HG02970 (cell line): ENCODE measurements around the gene VCAN.
"Not testable (repeated sequence)": the region's sequence is repeated elsewhere in the genome, so short reads cannot be mapped to it uniquely, and the experiment has no call there.

ENCODE experiments used
- ATAC-seq: cut with Tn5 transposase; IDR thresholded peaks from one replicate; pipeline ENCODE4 v1.9.1; 2021; ENCODE audit warnings: mild to moderate bottlenecking, moderate library complexity, moderate number of reproducible peaks; ENCODE audit not compliant: unreplicated experiment, low FRiP score

Gene VCAN

DNA sequence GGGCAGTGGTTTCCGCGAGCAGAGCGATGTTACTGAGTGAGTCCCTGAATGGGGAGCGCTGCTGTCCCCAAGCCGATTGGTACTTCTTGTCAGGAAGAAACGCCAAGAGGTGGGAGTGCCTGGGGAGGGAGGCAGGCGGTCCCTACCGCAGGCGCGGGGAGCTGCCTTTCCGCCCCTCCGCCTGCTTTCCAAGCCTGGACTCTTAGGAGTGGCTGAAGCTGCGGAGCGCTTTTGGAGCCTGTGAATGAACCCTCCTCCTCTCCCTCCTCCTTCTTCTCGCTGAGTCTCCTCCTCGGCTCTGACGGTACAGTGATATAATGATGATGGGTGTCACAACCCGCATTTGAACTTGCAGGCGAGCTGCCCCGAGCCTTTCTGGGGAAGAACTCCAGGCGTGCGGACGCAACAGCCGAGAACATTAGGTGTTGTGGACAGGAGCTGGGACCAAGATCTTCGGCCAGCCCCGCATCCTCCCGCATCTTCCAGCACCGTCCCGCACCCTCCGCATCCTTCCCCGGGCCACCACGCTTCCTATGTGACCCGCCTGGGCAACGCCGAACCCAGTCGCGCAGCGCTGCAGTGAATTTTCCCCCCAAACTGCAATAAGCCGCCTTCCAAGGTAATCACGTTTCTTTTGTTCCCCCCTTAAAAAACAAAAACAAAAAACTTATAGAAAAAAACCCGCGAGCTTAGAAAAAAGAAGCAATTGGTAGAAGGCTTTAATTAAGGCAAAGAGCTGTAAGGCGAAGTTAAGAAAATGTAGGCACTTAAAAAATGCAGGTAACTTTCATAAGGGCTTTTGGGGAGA is at the start of gene VCAN:
Gene VCAN, plus strand, starts transcription at position 340 of the 808 bp plus-strand sequence. CDS start 11,775 bp downstream, outside the sequence.
- ATAC-seq: no peak

DNA sequence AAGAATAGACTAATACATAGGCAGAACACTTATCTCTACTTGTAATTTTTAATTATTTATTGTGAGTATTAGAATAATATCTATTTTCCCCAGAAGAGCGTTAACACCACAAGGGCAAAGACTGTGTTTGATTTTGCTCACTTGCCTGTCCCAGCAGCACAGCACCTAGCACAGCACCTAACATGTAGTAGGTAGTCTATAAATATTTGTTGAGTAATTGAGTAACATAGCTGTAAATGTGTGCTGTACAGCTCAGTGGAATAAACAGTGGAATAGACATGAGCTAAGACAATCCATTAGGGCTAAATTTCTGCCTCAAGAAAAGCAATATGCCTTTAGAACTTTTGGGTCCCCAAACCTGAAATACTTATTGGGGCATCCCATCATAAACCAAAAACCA is 49.3 kb upstream of the VCAN start:
- ATAC-seq: no peak

DNA sequence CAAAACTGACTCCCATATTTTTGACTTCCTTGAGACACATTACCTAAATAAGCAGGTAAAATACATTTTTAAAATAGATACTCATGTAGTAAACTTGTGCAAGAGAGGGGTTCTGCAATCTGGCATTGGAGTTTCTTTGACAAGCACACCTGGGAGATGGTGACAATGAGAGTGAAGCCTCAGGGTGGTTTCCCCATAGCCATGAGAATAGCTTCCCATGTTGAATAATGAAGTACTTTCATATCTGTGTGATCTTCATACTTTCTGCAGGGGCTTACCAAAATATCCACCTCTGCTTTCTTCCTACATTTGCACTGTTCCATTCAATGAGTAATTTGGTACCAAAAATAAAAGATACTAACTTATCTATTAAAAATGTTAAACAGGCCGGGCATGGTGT is 44.7 kb upstream of the VCAN start:
- no peak for ATAC-seq

GRCh38 chr5:83428126-83428525 is 43.4 kb upstream of the VCAN start:
- no peak for ATAC-seq

DNA sequence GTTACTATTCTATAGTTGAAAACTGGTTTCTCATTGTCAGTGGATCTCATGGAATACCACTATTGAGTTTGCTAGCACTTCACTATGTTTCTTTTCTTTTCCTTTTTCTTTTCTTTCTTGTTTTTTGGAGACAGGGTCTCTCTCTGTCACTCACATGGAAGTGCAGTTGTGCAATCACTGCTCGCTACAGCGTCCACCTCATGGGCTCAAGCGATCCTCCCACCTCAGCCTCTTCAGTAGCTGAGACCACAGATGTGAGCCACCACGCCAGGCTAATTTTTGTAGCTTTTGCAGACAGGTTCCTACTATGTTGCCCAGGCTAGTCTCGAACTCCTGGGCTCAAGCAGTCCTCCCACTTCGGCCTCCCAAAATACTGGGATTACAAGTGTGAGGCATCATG is 42.7 kb upstream of the VCAN start:
- ATAC-seq: no peak

DNA sequence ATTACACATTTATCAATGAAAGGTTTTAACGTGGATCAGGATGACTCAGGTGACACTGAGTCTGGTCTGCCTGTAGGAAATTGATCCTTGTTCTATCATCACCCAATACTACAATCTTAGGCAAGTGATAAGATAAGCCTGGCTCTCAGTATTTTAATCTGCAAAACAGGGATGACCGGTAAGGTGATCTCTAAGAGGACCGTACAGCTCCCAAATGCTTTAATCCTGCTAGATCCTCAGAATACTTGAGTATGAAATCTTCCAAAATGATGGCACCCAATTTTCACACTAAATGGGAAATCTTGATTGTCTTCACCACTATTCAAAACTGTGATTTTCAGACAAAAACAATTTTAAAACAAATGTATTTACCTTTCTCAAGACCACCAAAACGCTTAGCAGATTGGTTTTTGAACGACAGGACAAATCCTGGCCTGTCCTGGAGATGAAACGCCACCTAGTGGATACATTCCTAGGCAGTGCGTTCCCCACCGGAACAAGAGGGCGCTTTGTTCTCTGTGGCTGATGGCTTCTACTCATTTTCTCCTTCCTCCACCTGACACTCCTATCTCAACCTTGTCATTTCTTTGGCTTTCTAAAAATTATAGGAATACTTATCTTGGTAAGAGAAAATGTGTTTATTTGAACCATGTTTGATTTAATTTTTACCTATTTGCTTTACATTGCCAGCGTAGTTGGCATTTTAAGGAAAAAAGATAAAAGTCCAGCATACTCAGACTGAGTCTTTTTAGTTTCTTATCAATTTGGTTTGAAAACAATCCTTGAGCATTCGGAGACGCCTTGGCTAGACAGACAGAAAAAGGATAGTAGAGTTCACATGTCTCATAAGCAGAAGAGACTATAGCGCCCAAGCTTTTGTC is 41.2 kb upstream of the VCAN start:
- ATAC-seq: peak; percentile 72

GRCh38 chr5:83433891-83434290 is 37.7 kb upstream of the VCAN start:
- ATAC-seq: no peak

DNA sequence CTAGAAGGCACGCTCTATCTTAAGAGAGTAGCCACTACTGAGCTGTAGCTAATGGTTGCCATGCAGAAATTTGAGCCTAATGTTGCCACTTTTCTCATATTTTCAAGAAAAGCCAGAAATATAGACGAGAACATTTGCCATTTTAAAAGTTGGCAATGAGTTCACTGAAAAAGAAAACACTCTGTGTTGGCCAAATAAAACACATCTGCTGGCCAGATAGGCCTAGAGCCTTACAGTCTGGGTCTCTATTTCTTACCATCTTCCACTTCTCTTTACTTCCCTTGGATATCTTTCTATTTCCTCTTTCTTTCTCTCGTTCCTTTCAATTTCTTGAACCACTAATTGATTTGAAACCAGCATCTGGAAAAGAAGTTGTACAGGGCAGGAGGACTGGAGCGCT is 36.6 kb upstream of the VCAN start:
- no peak for ATAC-seq

- no peak for ATAC-seq
These were observed 35.3 kb upstream of the VCAN start for GRCh38 chr5:83436276-83436675.

- ATAC-seq: not testable (repeated sequence)
These were observed 33.8 kb upstream of the VCAN start for GRCh38 chr5:83437697-83438096.

GRCh38 chr5:83440826-83441225 is 30.7 kb upstream of the VCAN start:
- no peak for ATAC-seq

DNA sequence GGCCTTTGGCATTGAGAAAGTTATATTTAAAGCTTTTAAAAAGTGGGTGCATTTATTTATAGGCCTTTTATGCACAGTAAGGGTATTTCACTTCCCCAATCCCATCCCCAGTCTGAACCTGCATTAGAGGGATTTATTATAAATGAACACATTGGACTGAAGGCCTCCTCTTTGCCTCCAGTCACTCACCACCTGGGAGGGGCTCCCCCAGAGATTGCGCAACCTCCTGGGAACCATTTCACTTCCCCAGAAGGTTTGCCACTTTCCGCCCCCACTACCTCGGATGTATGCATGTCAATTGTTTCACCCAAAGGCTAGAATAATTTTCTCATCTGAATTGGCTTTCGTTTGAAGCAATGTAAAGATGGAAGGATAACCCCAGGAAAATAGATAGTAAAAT is 29.8 kb upstream of the VCAN start:
- no peak for ATAC-seq

DNA sequence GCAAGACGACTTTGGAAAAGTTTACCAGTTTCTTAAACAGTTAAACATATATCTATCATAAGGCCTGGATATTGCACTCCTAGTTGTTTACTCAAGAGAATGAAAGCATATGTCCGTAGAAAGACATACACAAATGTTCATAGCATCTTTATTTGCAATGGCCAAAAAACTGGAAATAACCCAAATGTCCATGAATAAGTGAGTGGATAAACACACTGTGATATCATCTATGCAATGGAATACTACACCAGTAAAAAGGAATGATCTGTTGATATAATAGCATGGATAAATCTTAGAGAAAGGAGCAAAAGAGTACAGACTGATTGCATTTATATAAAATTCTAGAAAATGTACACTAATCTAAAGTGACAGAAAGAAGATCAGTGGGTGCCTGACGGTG is 28.0 kb upstream of the VCAN start:
- no peak for ATAC-seq

GRCh38 chr5:83444445-83444844 is 27.1 kb upstream of the VCAN start:
- no peak for ATAC-seq

DNA sequence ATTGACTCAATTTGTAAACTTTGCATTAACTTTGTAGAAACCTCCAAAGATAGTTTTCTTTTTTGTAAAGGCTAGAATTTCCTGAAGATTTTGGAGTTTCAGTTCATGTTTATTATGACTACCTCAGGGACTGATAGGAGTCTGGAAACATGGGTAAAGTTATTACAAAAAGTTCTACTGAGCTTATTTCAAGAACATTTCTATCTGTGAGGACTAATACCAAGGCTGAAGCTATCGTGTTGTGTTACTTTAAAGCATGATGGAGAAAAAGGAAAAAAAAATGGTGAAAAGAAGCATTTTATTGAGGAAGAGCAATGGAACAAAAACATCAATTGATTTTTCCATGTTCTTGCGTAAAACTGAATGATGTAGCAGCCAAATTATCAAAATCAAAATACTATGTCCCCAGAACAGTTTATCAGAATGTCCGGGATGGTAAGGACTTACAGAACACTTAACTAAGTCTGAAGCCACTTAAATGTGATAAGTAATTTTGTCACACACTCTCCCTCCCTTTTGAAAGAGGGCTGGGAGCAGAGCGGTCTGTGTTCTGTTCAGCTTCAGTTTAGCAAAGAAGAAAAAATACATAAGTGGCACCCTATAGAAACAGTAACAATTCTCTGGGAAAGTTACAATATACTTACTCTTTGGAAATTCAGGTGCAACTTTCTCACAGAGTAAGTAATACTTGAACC is 25.1 kb upstream of the VCAN start:
- ATAC-seq: no peak

DNA sequence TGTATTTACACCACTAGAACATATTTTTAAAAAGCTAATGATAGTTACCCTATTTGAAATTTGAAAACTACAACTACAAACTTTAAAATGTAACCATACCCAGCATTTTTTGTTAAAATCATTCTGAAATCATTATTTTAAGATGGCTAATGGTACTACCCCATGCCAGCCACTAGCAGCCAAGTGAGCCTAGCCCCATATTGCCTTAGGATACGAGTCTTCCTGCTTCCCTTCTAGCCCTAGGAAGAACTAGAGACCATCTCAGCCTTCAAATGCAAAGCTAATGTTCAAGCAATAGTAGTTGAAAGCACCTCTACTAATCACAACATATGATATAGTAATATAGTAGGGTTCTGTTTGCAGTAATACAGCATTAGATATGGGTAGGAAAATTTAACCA is 24.0 kb upstream of the VCAN start:
- no peak for ATAC-seq

- no peak for ATAC-seq
These were observed 21.2 kb upstream of the VCAN start for GRCh38 chr5:83450183-83450966.

DNA sequence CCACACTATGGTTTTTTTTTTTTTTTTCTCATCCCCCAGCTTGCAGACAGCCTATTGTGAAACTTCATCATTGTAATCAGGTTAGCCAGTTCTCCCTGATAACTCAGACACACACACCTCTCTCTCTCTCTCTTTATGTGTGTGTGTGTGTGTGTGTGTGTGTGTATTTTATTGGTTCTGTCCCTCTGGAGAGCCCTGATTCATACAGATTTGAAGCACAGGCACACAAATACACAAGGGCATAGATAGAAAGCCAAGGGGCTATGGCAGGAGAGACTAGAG is 20.6 kb upstream of the VCAN start:
- ATAC-seq: no peak

- ATAC-seq: no peak
These were observed 19.6 kb upstream of the VCAN start for GRCh38 chr5:83451955-83452354.

DNA sequence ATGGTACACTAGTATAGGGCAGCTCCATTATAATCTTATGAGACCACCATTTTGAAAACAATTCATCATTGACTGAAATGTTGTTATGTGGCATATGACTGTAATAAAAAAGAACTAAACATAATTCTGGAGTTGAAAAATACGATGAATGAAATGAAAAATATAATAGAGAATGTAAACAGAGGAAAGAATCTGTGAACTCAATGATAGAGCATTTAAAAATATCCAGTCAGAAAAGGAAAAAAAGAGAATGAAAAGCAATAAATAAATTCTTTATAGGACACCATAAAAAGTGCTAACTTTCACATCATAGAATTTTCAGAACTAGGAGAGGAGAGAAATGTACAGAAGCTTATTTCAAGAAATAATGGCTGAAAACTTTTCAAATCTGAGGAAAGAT is 17.6 kb upstream of the VCAN start:
- ATAC-seq: no peak

DNA sequence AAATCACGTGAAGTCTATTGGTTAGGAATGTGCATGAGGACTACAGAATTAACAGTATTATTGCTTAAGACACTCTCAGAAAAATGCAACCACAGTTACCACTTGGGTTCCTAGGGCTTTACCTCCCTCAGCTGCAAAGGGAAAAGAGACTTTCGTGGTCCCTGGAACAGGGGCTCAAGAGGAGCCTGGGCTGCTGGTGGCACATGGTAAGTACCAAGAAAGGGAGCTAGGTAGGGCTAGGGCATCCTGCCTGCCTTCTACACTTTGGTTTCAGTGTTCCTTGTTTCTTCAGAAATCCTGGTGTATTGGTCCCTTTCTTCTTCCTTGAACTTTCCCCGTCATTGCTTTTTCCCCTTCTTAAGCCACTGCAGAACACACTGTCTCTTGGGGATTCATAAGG is 7.3 kb upstream of the VCAN start:
- no peak for ATAC-seq
